Endodermal cell (in vitro differentiated cells): ENCODE data around the gene NPAS1. TPM values are rescaled to one million over a fixed set of nuclear protein-coding genes. Genes with fewer than 3 reads are reported as not detected.

Experiments used
- DNase-seq: peaks from one replicate; pipeline ENCODE4 v3.0.0-alpha.2; 2017
- H3K27ac ChIP-seq: 2 replicates; pipeline ENCODE4 v1.5.1; 2013; ENCODE audit warnings: mild to moderate bottlenecking, low read depth, low read length, moderate library complexity
- H3K27me3 ChIP-seq: 2 replicates; pipeline ENCODE4 v1.6.1; 2013; ENCODE audit warnings: mild to moderate bottlenecking, low read length, moderate library complexity; ENCODE audit not compliant: insufficient read depth, control insufficient read depth, poor library complexity, severe bottlenecking
- H3K36me3 ChIP-seq: 2 replicates; pipeline ENCODE4 v1.7.0; 2013; ENCODE audit warnings: mild to moderate bottlenecking, low read length, moderate library complexity; ENCODE audit not compliant: control insufficient read depth, insufficient read depth
- H3K4me1 ChIP-seq: one replicate; pipeline ENCODE4 v1.7.0; 2013; ENCODE audit warnings: low read length; ENCODE audit not compliant: control insufficient read depth, insufficient read depth
- H3K4me3 ChIP-seq: 2 replicates; pipeline ENCODE4 v1.5.1; 2013; ENCODE audit warnings: mild to moderate bottlenecking, low read length, moderate library complexity
- H3K9ac ChIP-seq: 2 replicates; pipeline ENCODE4 v1.6.1; 2013; ENCODE audit warnings: mild to moderate bottlenecking, low read length, moderate library complexity; ENCODE audit not compliant: poor library complexity, severe bottlenecking; ENCODE audit errors: extremely low read depth
- H3K9me3 ChIP-seq: 2 replicates; pipeline ENCODE4 v1.6.1; 2013; ENCODE audit warnings: mild to moderate bottlenecking, low read length, moderate library complexity; ENCODE audit not compliant: control insufficient read depth
- H3K27ac Mint-ChIP-seq: 2 replicates; pipeline ENCODE4 v1.8.0; 2020; ENCODE audit warnings: mixed read lengths
- H3K27me3 Mint-ChIP-seq: 2 replicates; pipeline ENCODE4 v1.8.0; 2021; ENCODE audit warnings: mild to moderate bottlenecking, mixed read lengths; ENCODE audit not compliant: insufficient read depth
- H3K36me3 Mint-ChIP-seq: 2 replicates; pipeline ENCODE4 v1.8.0; 2020; ENCODE audit warnings: low read depth, mixed read lengths
- H3K4me1 Mint-ChIP-seq: 2 replicates; pipeline ENCODE4 v1.8.0; 2020; ENCODE audit warnings: mixed read lengths
- H3K4me3 Mint-ChIP-seq: 2 replicates; pipeline ENCODE4 v1.8.0; 2020; ENCODE audit warnings: mild to moderate bottlenecking, moderate library complexity, mixed read lengths
- H3K9me3 Mint-ChIP-seq: 2 replicates; pipeline ENCODE4 v1.8.0; 2020; ENCODE audit warnings: mild to moderate bottlenecking, mixed read lengths
- CTCF ChIP-seq: fragments of 200-600 bp; sonication (generic); conservative IDR thresholded peaks from 2 replicates; pipeline ENCODE4 v1.5.0; 2021; ENCODE audit warnings: antibody characterized with exemption, mild to moderate bottlenecking
- WGBS, 2 experiments: methylation state at CpG; one replicate each; pipeline versions ENCODE4 v1.1.5 to v1.1.7; 2013; ENCODE audit warnings: missing lambda C conversion rate in 2 of 2, mixed read lengths in 1 of 2; ENCODE audit not compliant: insufficient coverage in 1 of 2, insufficient read length in 1 of 2; 5-methylcytosine and 5-hydroxymethylcytosine counted together
- total RNA-seq, 2 donors: library from RNA; stranded (reverse); fragmentation: NEBNext Ultra II Directional in 1 of 2; extraction: Animal tissue kit (Norgen Biotek cat#: 25700) in 1 of 2; gene quantifications; 2 replicates in 1 of 2; 3 replicates in 1 of 2; pipeline ENCODE4 v1.2.1, GENCODE V29; 2021

Gene NPAS1
- total RNA-seq, 2 donors from 2014 or later = 6.9 to 8.7 TPM

- Mint-ChIP-seq H3K4me3 (no peak overlapping the region), H3K27me3 (no peaks in the 10 kb centered on the region)
- no peak overlapping the region for H3K4me3 ChIP-seq
These were observed 45.5 kb upstream of the NPAS1 start for GRCh38 chr19:46974181-46974580.

GRCh38 chr19:46975011-46975924 lies 44.4 kb upstream of the NPAS1 start:
- peak overlapping the region; percentile 48 for H3K9ac ChIP-seq
- Mint-ChIP-seq H3K4me1 (peaks cover 43% of the 10 kb centered on the region), H3K27me3 (peaks cover 1% of the 10 kb centered on the region), H3K27ac (peak overlapping the region; percentile 92), H3K9me3 (no peaks in the 10 kb centered on the region), H3K4me3 (no peak overlapping the region), H3K36me3 (peaks cover 2% of the 10 kb centered on the region)
- peak overlapping the region; percentile 36 for H3K4me3 ChIP-seq
- DNase-seq = no peak
- TF ChIP-seq CTCF = peak; percentile 31
- peak overlapping the region; percentile 84 for H3K27ac ChIP-seq
- peaks cover 40% of the 10 kb centered on the region for H3K4me1 ChIP-seq
- no peaks in the 10 kb centered on the region for H3K9me3 ChIP-seq
- H3K27me3 ChIP-seq = no peaks in the 10 kb centered on the region
- 64 to 68% methylated on average over 6 to 16 of the region's 16 CpGs for WGBS, 2 experiments
- no peaks in the 10 kb centered on the region for H3K36me3 ChIP-seq

More at GRCh38 chr19:46974181-46974580, 45.5 kb upstream of the NPAS1 start:
- H3K9ac ChIP-seq = no peak overlapping the region
- peaks cover 2% of the 10 kb centered on the region for H3K36me3 Mint-ChIP-seq
- peaks cover 36% of the 10 kb centered on the region for H3K4me1 Mint-ChIP-seq
- no peaks in the 10 kb centered on the region for H3K9me3 ChIP-seq
- WGBS, 2 experiments = 90 to 100% methylated on average over 2 to 4 of the region's 4 CpGs
- no peak overlapping the region for H3K27ac ChIP-seq
- no peak for DNase-seq
- no peak overlapping the region for H3K27ac Mint-ChIP-seq
- peaks cover 33% of the 10 kb centered on the region for H3K4me1 ChIP-seq
- no peak for TF ChIP-seq CTCF
- H3K27me3 ChIP-seq = no peaks in the 10 kb centered on the region
- H3K36me3 ChIP-seq = no peaks in the 10 kb centered on the region
- H3K9me3 Mint-ChIP-seq = no peaks in the 10 kb centered on the region

- Histone ChIP-seq H3K9ac (peak overlapping the region; percentile 48), H3K27ac (peak overlapping the region; percentile 84), H3K4me1 (peaks cover 47% of the 10 kb centered on the region), H3K27me3 (no peaks in the 10 kb centered on the region), H3K36me3 (no peaks in the 10 kb centered on the region), H3K4me3 (peak overlapping the region; percentile 36), H3K9me3 (no peaks in the 10 kb centered on the region)
- peak; percentile 86 for DNase-seq
- peak; percentile 15 for TF ChIP-seq CTCF
- whole genome bisulfite sequencing, 2 experiments = 69 to 75% methylated on average over 14 to 18 of the region's 18 CpGs
- H3K27ac Mint-ChIP-seq = peak overlapping the region; percentile 92
- no peaks in the 10 kb centered on the region for H3K9me3 Mint-ChIP-seq
- H3K4me3 Mint-ChIP-seq = no peak overlapping the region
- peaks cover 1% of the 10 kb centered on the region for H3K27me3 Mint-ChIP-seq
- peaks cover 50% of the 10 kb centered on the region for H3K4me1 Mint-ChIP-seq
- H3K36me3 Mint-ChIP-seq = peaks cover 2% of the 10 kb centered on the region
These were observed 43.5 kb upstream of the NPAS1 start for GRCh38 chr19:46975925-46976782.
